Mesodermal cell (in vitro differentiated cells): ENCODE results near the gene CCDC112.

Source experiments
- H3K27ac ChIP-seq: 2 replicates; pipeline ENCODE4 v1.7.0; 2013; ENCODE audit warnings: mild to moderate bottlenecking, low read depth, low read length, moderate library complexity; ENCODE audit not compliant: severe bottlenecking
- H3K36me3 ChIP-seq: 2 replicates; pipeline ENCODE4 v1.7.1; 2013; ENCODE audit warnings: mild to moderate bottlenecking, low read length, moderate library complexity; ENCODE audit not compliant: control insufficient read depth, insufficient read depth
- H3K4me1 ChIP-seq: one replicate; pipeline ENCODE4 v1.7.1; 2013; ENCODE audit warnings: mild to moderate bottlenecking, low read length; ENCODE audit not compliant: insufficient read depth, control insufficient read depth, poor library complexity, severe bottlenecking
- H3K4me3 ChIP-seq: 2 replicates; pipeline ENCODE4 v1.7.0; 2013; ENCODE audit warnings: low read length, control low read depth, mild to moderate bottlenecking; ENCODE audit not compliant: insufficient read depth, poor library complexity, severe bottlenecking; ENCODE audit errors: extremely low read depth
- H3K9me3 ChIP-seq: 2 replicates; pipeline ENCODE4 v1.7.1; 2013; ENCODE audit warnings: mild to moderate bottlenecking, low read length, moderate library complexity; ENCODE audit not compliant: control insufficient read depth
- WGBS, 2 experiments: methylation state at CpG; one replicate each; pipeline ENCODE4 v1.1.5; 2013; ENCODE audit warnings: missing lambda C conversion rate in 2 of 2; ENCODE audit not compliant: insufficient coverage in 2 of 2; 5-methylcytosine and 5-hydroxymethylcytosine counted together

CCDC112 gene

GRCh38 chr5:115291397-115291796 is 5.1 kb downstream of the CCDC112 start:
- no peaks in the 10 kb centered on the region for H3K36me3 ChIP-seq
- no peaks in the 10 kb centered on the region for H3K4me1 ChIP-seq
- H3K27ac ChIP-seq: no peak overlapping the region
- H3K9me3 ChIP-seq: no peaks in the 10 kb centered on the region
- H3K4me3 ChIP-seq: no peak overlapping the region

GRCh38 chr5:115289104-115289503 is 7.3 kb downstream of the CCDC112 start:
- Histone ChIP-seq H3K9me3 (no peaks in the 10 kb centered on the region), H3K27ac (no peak overlapping the region), H3K4me3 (no peak overlapping the region), H3K4me1 (no peaks in the 10 kb centered on the region), H3K36me3 (no peaks in the 10 kb centered on the region)
- WGBS, 2 experiments: 88% methylated on average over 1 of the region's 4 CpGs; no CpG with 5 or more reads in 1 of the 2 experiments

GRCh38 chr5:115284021-115284420 is 12.4 kb downstream of the CCDC112 start:
- Histone ChIP-seq H3K9me3 (no peaks in the 10 kb centered on the region), H3K36me3 (no peaks in the 10 kb centered on the region), H3K4me1 (no peaks in the 10 kb centered on the region), H3K4me3 (no peak overlapping the region), H3K27ac (no peak overlapping the region)
- WGBS, 2 experiments: no CpG with 5 or more reads among the region's 1 CpG

- H3K9me3 ChIP-seq: no peaks in the 10 kb centered on the region
- WGBS, 2 experiments: no CpG with 5 or more reads among the region's 1 CpG
- no peak overlapping the region for H3K27ac ChIP-seq
- H3K4me1 ChIP-seq: no peaks in the 10 kb centered on the region
- H3K4me3 ChIP-seq: no peak overlapping the region
- no peaks in the 10 kb centered on the region for H3K36me3 ChIP-seq
Observed at GRCh38 chr5:115282131-115282530, 14.3 kb downstream of the CCDC112 start.

- Histone ChIP-seq H3K4me3 (no peak overlapping the region), H3K9me3 (no peaks in the 10 kb centered on the region), H3K36me3 (peaks cover 10% of the 10 kb centered on the region), H3K27ac (no peak overlapping the region), H3K4me1 (no peaks in the 10 kb centered on the region)
- 88 to 92% methylated on average over 1 to 2 of the region's 3 CpGs for WGBS, 2 experiments
Observed at GRCh38 chr5:115274584-115274983, 21.9 kb downstream of the CCDC112 start.

GRCh38 chr5:115272297-115272958 is 24.0 kb downstream of the CCDC112 start:
- WGBS, 2 experiments: no CpG with 5 or more reads among the region's 3 CpGs
- H3K4me3 ChIP-seq: no peak overlapping the region

GRCh38 chr5:115271295-115272050 is 25.0 kb downstream of the CCDC112 start:
- Histone ChIP-seq H3K27ac (no peak overlapping the region), H3K36me3 (peaks cover 12% of the 10 kb centered on the region), H3K9me3 (no peaks in the 10 kb centered on the region), H3K4me1 (no peaks in the 10 kb centered on the region), H3K4me3 (no peak overlapping the region)
- 82 to 89% methylated on average over 2 of the region's 6 CpGs for WGBS, 2 experiments

More at GRCh38 chr5:115272297-115272958, 24.0 kb downstream of the CCDC112 start:
- Histone ChIP-seq H3K4me1 (no peaks in the 10 kb centered on the region), H3K9me3 (no peaks in the 10 kb centered on the region), H3K27ac (no peak overlapping the region), H3K36me3 (peaks cover 10% of the 10 kb centered on the region)

- Histone ChIP-seq H3K27ac (no peak overlapping the region), H3K9me3 (no peaks in the 10 kb centered on the region)
Observed at GRCh38 chr5:115267617-115268016, 28.8 kb downstream of the CCDC112 start.

GRCh38 chr5:115265220-115265619 is 31.2 kb downstream of the CCDC112 start:
- Histone ChIP-seq H3K9me3 (no peaks in the 10 kb centered on the region), H3K4me3 (no peak overlapping the region), H3K4me1 (no peaks in the 10 kb centered on the region), H3K36me3 (peaks cover 3% of the 10 kb centered on the region), H3K27ac (no peak overlapping the region)
- WGBS, 2 experiments: no CpG with 5 or more reads among the region's 13 CpGs

More at GRCh38 chr5:115267617-115268016, 28.8 kb downstream of the CCDC112 start:
- H3K36me3 ChIP-seq: peaks cover 3% of the 10 kb centered on the region
- H3K4me1 ChIP-seq: no peaks in the 10 kb centered on the region
- H3K4me3 ChIP-seq: no peak overlapping the region

- Histone ChIP-seq H3K27ac (no peak overlapping the region), H3K4me1 (no peaks in the 10 kb centered on the region), H3K36me3 (peaks cover 3% of the 10 kb centered on the region), H3K9me3 (no peaks in the 10 kb centered on the region), H3K4me3 (no peak overlapping the region)
- WGBS, 2 experiments: 88 to 99% methylated on average over 9 to 13 of the region's 13 CpGs
Observed at GRCh38 chr5:115264786-115265185, 31.7 kb downstream of the CCDC112 start.

GRCh38 chr5:115263078-115263380 is 33.4 kb downstream of the CCDC112 start:
- no peaks in the 10 kb centered on the region for H3K4me1 ChIP-seq
- H3K4me3 ChIP-seq: peak overlapping the region; percentile 81
- peaks cover 3% of the 10 kb centered on the region for H3K36me3 ChIP-seq
- no peaks in the 10 kb centered on the region for H3K9me3 ChIP-seq
- H3K27ac ChIP-seq: peak overlapping the region; percentile 82
- WGBS, 2 experiments: 15 to 18% methylated on average over 5 of the region's 7 CpGs
